Panc1 (cell line): Measurements from ENCODE around the gene KCNIP3.

Experiments used
- CTCF ChIP-seq: fragments of 450-650 bp; IDR thresholded peaks from 2 replicates; pipeline ENCODE4 v1.5.1; 2017; ENCODE audit warnings: mild to moderate bottlenecking
- SIN3A ChIP-seq: IDR thresholded peaks from 2 replicates; pipeline ENCODE4 v1.6.1; 2012; ENCODE audit warnings: low read depth, mild to moderate bottlenecking, low read length, moderate library complexity, borderline replicate concordance; ENCODE audit not compliant: insufficient read depth
- TCF7L2 ChIP-seq: IDR thresholded peaks from 2 replicates; pipeline ENCODE4 v1.6.1; 2011; ENCODE audit warnings: mild to moderate bottlenecking, low read depth, low read length, inconsistent platforms

- no peak for TF ChIP-seq CTCF
- TF ChIP-seq SIN3A, result no peak
- no peak for TF ChIP-seq TCF7L2
These were observed 28.0 kb upstream of the KCNIP3 start for GRCh38 chr2:95269036-95269680.
